H1 (cell line): ENCODE data around the gene TBC1D24. TPM values are rescaled to one million over a fixed set of nuclear protein-coding genes. Genes with fewer than 3 reads are reported as not detected.

Experiments used
- ASH2L ChIP-seq: fragments of 200-600, 300-600 bp; sonication (generic); IDR thresholded peaks from one replicate; pipeline ENCODE4 v1.7.1; 2017; ENCODE audit warnings: low read length
- BCL11A ChIP-seq, 2 experiments: IDR thresholded peaks; one replicate each; pipeline ENCODE4 v1.6.1; 2011; ENCODE audit warnings: low read depth in 2 of 2, low read length in 2 of 2, mild to moderate bottlenecking in 2 of 2
- BRCA1 ChIP-seq: IDR thresholded peaks from 2 replicates; pipeline ENCODE4 v1.6.1; 2012; ENCODE audit warnings: low read depth, low read length, improper control_type of control experiment
- CBX5 ChIP-seq: fragments of 300-800, 300-1000 bp; sonication (generic); IDR thresholded peaks from 2 replicates; pipeline ENCODE4 v1.7.1; 2016; ENCODE audit warnings: antibody characterized with exemption, low read length, low read depth
- CBX8 ChIP-seq: fragments of 300-800, 300-1000 bp; sonication (generic); IDR thresholded peaks from 2 replicates; pipeline ENCODE4 v1.7.1; 2016; ENCODE audit warnings: low read depth, low read length, borderline replicate concordance
- CEBPB ChIP-seq: IDR thresholded peaks from 2 replicates; pipeline ENCODE4 v1.6.1; 2012; ENCODE audit warnings: low read depth, low read length
- EZH2 ChIP-seq: fragments of 200-600 bp; sonication (generic); IDR thresholded peaks from 2 replicates; pipeline ENCODE4 v1.7.1; 2012; ENCODE audit warnings: low read depth, mild to moderate bottlenecking, moderate library complexity, low read length, inconsistent platforms; ENCODE audit not compliant: severe bottlenecking
- FOSL1 ChIP-seq: IDR thresholded peaks from 2 replicates; pipeline ENCODE4 v1.6.1; 2011; ENCODE audit warnings: mild to moderate bottlenecking, low read depth, low read length, moderate library complexity; ENCODE audit not compliant: insufficient read depth
- GTF2F1 ChIP-seq: IDR thresholded peaks from 2 replicates; pipeline ENCODE4 v1.6.1; 2012; ENCODE audit warnings: low read depth, low read length, improper control_type of control experiment, borderline replicate concordance
- HDAC2 ChIP-seq, 2 experiments: fragments of 300-600 bp in 1 of 2; sonication (generic) in 1 of 2; IDR thresholded peaks; 2 replicates each; pipeline ENCODE4 v1.6.1; 2011 to 2012; ENCODE audit warnings: low read depth in 2 of 2, low read length in 2 of 2, mild to moderate bottlenecking in 2 of 2, moderate library complexity in 2 of 2, borderline replicate concordance in 1 of 2, inconsistent platforms in 1 of 2
- KDM1A ChIP-seq: fragments of 200-600, 300-600 bp; sonication (generic); IDR thresholded peaks from 2 replicates; pipeline ENCODE4 v1.7.1; 2016; ENCODE audit warnings: mild to moderate bottlenecking, low read length, borderline replicate concordance
- KDM5A ChIP-seq: fragments of 200-600 bp; IDR thresholded peaks from 2 replicates; pipeline ENCODE4 v1.7.1; 2012; ENCODE audit warnings: mild to moderate bottlenecking, low read length, inconsistent platforms, mixed read lengths
- NRF1 ChIP-seq: IDR thresholded peaks from 2 replicates; pipeline ENCODE4 v1.6.1; 2011; ENCODE audit warnings: mild to moderate bottlenecking, low read depth, low read length, improper control_type of control experiment
- POLR2A ChIP-seq, 2 experiments: IDR thresholded peaks; 1 replicate in 1 of 2; 2 replicates in 1 of 2; pipeline ENCODE4 v1.6.1; 2011; ENCODE audit warnings: low read depth in 2 of 2, low read length in 2 of 2, mild to moderate bottlenecking in 2 of 2; ENCODE audit errors: control extremely low read depth in 1 of 2
- RBBP5 ChIP-seq: IDR thresholded peaks from 2 replicates; pipeline ENCODE4 v1.7.1; 2012; ENCODE audit warnings: low read depth, mild to moderate bottlenecking, inconsistent platforms, low read length, moderate library complexity, borderline replicate concordance
- RFX5 ChIP-seq: IDR thresholded peaks from 2 replicates; pipeline ENCODE4 v1.6.1; 2011; ENCODE audit warnings: low read depth, low read length, improper control_type of control experiment, borderline replicate concordance
- RNF2 ChIP-seq: fragments of 200-900, 300-1000 bp; sonication (generic); IDR thresholded peaks from 2 replicates; pipeline ENCODE4 v1.7.1; 2016; ENCODE audit warnings: borderline replicate concordance, low read depth, mild to moderate bottlenecking, antibody characterized with exemption, low read length; ENCODE audit not compliant: poor library complexity, severe bottlenecking; ENCODE audit errors: missing control alignments
- SAP30 ChIP-seq: fragments of 300-600 bp; sonication (generic); IDR thresholded peaks from 2 replicates; pipeline ENCODE4 v1.7.1; 2012; ENCODE audit warnings: low read length, moderate library complexity, mild to moderate bottlenecking, inconsistent platforms; ENCODE audit not compliant: insufficient read depth, insufficient replicate concordance
- SIRT6 ChIP-seq: IDR thresholded peaks from one replicate; pipeline ENCODE4 v1.7.1; 2012; ENCODE audit warnings: low read length, inconsistent platforms
- SIX5 ChIP-seq: IDR thresholded peaks from 2 replicates; pipeline ENCODE4 v1.6.1; 2011; ENCODE audit warnings: mild to moderate bottlenecking, low read depth, low read length
- TBP ChIP-seq: IDR thresholded peaks from 2 replicates; pipeline ENCODE4 v1.6.1; 2011; ENCODE audit warnings: low read depth, low read length, improper control_type of control experiment
- TEAD4 ChIP-seq: IDR thresholded peaks from 2 replicates; pipeline ENCODE4 v1.6.1; 2012; ENCODE audit warnings: low read depth, low read length, inconsistent platforms, mixed read lengths
- USF2 ChIP-seq: IDR thresholded peaks from 2 replicates; pipeline ENCODE4 v1.6.1; 2011; ENCODE audit warnings: low read length, improper control_type of control experiment
- polyA plus RNA-seq, 7 experiments: library from polyadenylated mRNA; depleted of rRNA in 3 of 7; stranded (reverse) in 5 of 7; unstranded in 2 of 7; fragments of >200 nt in 5 of 7; fragments of 200-250 nt in 2 of 7; gene quantifications; 1 replicate in 5 of 7; 2 replicates in 1 of 7; 4 replicates in 1 of 7; pipeline versions ENCODE4 v1.2.1 to v1.2.3, GENCODE V29; 2011 to 2013; ENCODE audit warnings: missing spikeins in 2 of 7, mixed read lengths in 2 of 7
- total RNA-seq: library from RNA; stranded (reverse); fragmentation: NEBNext Ultra II Directional; extraction: Animal tissue kit (Norgen Biotek cat#: 25700); gene quantifications from 2 replicates; pipeline ENCODE4 v1.2.1, GENCODE V29; 2021

TBC1D24 gene
- total and polyA plus RNA-seq, 2 of the 8 experiments (the other 6 are each of a cell fraction or from before 2014, with no cell fraction given), result 8.7 to 21.5 TPM

- TF ChIP-seq RBBP5 (peak; percentile 55; the same call in 1 of the 2 replicates), SIX5 (no peak), USF2 (no peak), POLR2A (IDR thresholded peaks at IDR 0.05; ENCODE audit: control extremely low read depth in 1 of 2, low read depth in 2 of 2, low read length in 2 of 2) (peak; percentile 56 to 57; a peak in 2 of 3 replicates), RFX5 (no peak), HDAC2 (IDR thresholded peaks at IDR 0.05; ENCODE audit: borderline replicate concordance in 1 of 2, low read depth in 2 of 2, low read length in 2 of 2) (no peak; a peak in 1 of 4 replicates), TBP (peak; percentile 35; the same call in 1 of the 2 replicates), CBX5 (no peak), SIRT6 (no peak), SAP30 (no peak), BCL11A (IDR thresholded peaks at IDR 0.05; ENCODE audit: low read depth in 2 of 2, low read length in 2 of 2) (no peak), BRCA1 (no peak), RNF2 (no peak), EZH2 (no peak), ASH2L (peak; percentile 31), TEAD4 (no peak), CBX8 (no peak), KDM5A (no peak), CEBPB (no peak), FOSL1 (no peak), GTF2F1 (no peak), NRF1 (no peak), KDM1A (no peak)
Measured at GRCh38 chr16:2537451-2538379, 62.8 kb downstream of the TBC1D24 start, which contains the start of gene PDPK1 (continued).
